ENCODE measurements around the gene TANC1.

The TANC1 gene

DNA sequence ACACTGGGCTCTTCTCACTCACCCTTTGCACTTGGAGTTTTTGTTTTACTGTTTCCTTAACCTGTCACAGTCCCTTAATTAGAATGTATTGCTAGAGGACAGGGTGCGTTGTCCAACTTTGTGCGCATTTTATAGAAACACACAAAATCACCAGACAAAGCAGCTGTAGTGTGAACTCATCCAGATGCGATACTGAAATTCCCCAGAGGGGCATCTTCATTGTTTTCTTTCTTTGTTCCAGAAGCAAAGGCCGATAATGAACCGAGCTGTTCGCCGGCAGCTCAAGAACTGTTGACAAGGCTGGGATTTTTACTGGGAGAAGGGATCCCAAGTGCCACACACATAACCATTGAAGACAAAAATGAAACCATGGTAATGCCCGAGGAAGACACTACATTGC, 180.5 kb downstream of the TANC1 start:
- DNase-seq = no peak

GRCh38 chr2:159149747-159150146, 181.3 kb downstream of the TANC1 start:
- no peak for DNase-seq

- no peak for DNase-seq
These were observed 181.9 kb downstream of the TANC1 start for GRCh38 chr2:159150280-159150746.

DNA sequence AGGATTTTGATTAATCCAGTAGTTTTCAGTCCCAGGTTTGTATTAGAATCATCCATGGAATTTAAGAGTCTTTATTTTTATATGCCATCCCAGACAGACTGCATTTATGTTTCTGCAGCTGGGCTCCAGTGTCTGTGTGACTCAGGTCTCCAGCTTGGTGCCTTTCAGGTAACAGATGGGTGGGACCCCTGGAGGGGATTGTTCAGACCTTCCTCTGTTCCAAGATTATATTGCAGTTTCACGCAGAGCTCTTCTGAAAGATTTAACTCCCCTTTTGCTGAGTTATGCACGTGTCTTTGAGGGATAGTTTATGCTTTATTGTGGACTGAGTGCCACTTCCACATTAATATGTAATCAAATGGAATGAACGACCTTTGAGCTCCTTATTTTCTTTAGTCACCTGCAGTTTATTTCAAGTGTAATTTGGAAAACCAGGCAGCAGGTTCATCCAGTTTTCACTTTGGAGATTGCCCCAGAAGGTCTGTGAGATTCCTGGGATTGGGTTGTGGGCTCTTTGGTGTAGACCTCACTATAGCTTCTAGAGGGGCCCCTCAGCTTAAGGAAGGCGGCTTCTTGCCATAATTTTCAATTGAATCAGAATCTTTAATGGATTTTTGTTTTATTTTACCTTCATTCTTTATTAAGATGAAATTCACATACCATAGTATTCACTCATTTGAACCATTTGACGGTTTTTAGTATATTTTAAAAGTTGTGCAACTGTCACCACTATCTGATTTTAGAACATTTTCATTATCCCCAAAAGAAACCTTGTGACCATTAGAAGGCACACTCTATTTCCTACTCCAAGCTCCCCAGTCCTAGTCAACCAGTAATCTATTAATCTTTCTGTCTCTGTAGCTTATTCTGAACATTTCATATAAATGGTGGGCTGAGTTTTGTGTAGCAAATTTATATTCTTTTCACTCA, 183.0 kb downstream of the TANC1 start:
- DNase-seq = no peak

DNA sequence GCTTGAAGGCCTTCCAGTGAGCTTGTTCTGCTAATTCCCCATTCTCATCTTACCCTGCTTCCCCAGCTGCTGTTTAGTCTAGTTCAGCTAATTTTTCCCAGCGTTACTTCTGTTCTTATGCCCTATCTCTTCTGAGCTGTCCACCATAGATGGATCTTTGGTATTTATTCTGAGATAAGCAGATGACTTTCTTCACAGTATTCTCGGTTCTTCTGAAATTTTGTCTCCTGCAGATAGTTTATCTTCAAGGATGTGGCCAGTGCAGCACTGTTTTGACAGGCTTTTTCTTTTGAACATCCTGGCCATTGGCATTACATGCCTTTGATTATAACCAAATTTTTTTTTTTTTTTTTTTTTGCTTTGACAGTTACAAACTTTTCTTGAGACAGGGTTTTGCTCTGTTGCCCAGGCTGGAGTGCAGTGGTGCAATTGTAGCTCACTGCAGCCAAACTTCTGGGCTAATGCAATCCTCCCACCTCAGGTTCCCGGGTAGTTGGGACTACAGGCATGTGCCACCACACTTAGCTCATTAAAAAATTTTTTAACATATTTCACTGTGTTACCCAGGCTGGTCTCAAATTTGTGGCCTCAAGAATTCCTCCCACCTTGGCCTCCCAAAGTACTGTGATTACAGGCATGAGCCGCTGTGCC, 183.8 kb downstream of the TANC1 start:
- no peak for DNase-seq

GRCh38 chr2:159153063-159153462, 184.6 kb downstream of the TANC1 start:
- no peak for DNase-seq

GRCh38 chr2:159153463-159153862, 185.0 kb downstream of the TANC1 start:
- no peak for DNase-seq

- no peak for DNase-seq
These were observed 185.5 kb downstream of the TANC1 start for GRCh38 chr2:159153951-159154350.

DNA sequence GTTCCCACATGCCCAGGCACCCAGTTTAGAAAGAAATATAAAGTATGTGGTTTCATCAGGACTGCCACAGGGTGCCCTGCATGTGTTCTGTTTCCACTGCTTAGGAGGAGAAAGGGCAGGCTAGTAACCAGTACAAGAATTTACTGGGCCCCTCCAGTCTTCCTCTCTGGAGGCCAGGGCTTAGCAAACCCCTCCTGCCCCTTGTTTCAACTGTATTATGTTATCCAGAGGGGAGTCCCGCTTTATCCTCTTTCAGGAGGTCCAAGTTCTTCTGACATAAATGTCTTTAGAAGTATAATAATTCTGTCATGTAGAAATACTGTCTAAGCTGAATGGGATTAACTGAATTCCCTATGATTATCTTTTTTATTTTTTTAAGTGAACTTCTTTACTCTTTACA, 185.9 kb downstream of the TANC1 start:
- no peak for DNase-seq

- no peak for DNase-seq
These were observed 186.9 kb downstream of the TANC1 start for GRCh38 chr2:159155320-159155719.

GRCh38 chr2:159155791-159156190, 187.4 kb downstream of the TANC1 start:
- DNase-seq = no peak

DNA sequence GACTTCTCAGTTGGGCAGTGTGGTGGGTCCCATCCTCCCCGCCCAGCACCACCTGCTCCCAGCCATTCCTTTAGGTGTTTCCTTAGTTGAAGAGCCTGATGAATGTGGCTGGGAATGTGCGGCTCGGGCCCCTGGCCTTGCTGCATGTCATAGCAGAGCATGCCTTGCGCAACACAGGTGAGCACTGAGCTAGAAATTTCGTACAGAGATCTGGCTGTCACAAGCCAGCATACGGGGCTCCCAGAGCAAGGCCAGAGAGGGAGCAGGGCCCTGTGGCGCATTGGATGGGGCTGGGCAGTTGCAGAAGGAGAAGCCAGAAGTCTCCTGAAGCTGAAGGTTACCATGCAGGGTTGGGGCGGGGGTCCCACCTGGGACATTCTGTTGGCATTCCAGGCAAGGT, 188.4 kb downstream of the TANC1 start:
- DNase-seq = no peak

DNA sequence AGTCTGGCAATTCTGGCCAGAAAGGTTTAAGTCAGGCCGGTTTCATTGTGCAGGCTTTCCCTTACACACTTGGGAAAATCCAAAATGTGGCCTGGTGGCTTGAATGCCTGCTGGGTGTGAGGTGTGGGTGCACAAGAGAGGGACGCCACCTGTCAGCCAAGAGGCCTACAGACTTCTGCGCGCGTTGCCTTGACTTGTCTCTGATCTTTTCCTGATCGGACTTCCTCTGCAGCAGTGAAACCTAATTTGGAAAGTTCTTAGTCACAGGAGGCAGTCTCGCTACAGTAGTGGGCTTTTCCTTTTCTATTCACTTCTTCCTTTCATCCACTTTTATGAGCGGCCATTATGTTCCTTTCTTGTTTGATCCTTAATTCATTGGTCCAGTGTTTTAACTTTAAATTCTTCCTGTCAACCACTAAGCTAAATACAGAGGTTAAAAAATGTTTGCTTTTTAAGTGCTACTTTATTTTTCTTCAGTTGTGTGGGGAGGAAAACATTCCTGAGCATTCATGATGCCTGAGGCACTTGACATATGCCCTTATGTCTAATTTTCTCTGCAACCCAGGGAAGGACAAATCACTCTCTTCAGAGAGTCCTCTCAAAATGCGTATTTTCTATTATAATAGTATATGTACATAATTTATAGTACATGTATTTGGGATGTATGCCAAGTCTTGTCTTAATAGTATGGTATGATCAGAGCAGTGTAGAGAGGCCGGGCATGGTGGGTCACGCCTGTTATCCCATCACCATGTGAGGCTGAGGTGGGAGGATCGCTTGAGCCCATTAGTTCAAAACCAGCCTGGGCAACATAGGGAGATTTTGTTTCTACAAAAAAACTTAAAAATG, 189.1 kb downstream of the TANC1 start:
- no peak for DNase-seq

DNA sequence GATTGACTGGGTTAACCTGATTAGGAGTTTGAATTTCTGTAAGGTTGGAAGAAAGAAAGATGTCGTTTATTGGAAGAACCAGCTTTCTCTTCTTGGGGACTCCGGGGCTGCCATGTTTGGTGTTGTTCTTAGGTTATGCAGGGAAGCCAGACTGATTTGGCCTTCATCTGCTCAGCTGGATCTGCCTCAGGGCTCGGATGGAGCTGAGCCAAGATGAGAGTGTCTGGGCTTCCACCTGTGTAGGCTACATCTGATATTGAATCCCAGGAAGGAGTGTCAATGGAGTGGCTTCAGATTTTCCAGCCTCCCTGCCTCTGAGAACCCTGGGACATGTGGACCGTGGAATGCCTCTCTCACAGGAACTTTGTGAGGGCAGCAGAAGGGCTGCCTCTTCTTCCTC, 192.0 kb downstream of the TANC1 start:
- no peak for DNase-seq

GRCh38 chr2:159160954-159161353, 192.5 kb downstream of the TANC1 start:
- no peak for DNase-seq

DNA sequence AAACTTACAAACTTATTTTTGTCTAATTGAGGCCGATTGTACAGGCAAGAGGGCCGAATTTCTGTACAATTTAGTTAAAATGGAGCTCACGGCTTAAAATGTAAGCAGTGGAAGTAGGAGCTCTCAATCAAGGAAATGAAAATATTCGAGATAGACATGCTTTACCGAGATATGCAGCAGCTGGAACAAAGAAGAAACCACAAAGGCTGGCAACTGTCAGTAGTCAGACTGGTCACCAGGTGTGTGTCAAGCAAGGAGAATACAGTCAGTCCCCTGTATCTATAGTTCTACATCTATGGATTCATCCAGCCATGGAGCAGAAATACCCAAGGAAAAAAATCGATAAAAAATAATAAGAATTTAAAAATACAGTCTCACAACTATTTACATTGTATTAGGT, 195.5 kb downstream of the TANC1 start:
- DNase-seq = no peak

GRCh38 chr2:159164457-159164911, 196.0 kb downstream of the TANC1 start:
- DNase-seq = no peak

DNA sequence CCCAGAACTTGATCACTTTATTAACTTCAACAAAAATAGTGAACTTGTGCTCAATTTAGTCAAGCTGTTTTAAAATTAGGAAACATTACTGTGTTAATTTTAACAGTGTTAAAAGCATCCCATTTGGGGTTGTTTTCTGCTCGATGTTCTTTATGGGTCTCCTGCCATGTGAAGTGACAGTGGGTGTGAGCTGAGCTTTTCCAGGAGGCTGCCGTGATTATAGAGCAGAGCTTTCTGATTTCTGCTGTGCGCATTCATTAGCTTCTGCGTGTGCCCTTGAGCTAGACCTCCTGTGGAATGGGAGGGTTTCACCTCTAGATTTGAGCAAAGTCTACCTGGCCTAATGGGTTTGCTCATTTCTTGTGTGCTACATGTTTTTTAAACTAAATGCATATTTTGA, 196.6 kb downstream of the TANC1 start:
- no peak for DNase-seq

DNA sequence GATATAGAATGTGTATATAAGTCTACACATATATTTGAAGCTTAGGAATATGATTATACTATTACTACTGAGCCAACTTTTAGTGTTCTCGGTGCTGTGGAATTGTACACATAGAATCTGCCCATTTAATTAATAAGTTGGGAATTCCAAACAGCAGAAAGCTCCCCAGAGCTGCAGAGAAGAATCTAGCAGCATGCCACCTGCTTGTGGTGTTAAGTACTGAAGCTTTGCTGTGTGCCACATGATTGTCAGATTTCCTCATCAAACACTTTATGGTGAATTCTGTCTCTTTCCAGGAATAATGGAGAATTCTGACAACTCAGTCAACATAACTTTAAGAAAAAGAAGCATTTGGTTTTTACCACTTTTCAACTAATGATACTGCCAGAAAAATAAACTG, 200.3 kb downstream of the TANC1 start:
- no peak for DNase-seq

- DNase-seq = no peak
These were observed 200.7 kb downstream of the TANC1 start for GRCh38 chr2:159169187-159169586.

- DNase-seq = no peak
These were observed 204.0 kb downstream of the TANC1 start for GRCh38 chr2:159172403-159172802.

GRCh38 chr2:159174759-159175158, 206.3 kb downstream of the TANC1 start:
- no peak for DNase-seq

DNA sequence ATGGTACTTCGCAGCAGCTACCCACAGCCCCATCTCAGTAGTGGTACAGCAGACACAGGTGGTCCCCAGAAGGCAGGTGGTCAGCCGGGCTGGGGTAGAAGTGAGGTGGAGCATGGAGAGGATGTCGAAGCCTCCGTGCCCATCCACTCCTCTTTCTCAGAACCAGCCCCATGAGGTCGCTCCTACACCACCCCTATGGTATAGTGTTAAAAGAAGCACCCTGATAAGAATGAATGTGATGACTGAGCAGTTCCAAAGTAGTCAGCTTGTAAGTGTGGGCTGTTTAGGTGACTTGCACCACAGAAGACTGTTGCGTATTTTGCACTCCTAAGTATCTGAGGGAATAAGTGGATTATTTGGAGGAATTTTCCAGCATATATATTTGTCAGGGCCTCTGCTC, 206.7 kb downstream of the TANC1 start:
- no peak for DNase-seq
